K562 (cell line): ENCODE measurements around the gene TAF9. TPM values are rescaled to one million over a fixed set of nuclear protein-coding genes. Genes with fewer than 3 reads are reported as not detected.

Source experiments
- ARID1B ChIP-seq: fragments of 450-650 bp; IDR thresholded peaks from 2 replicates; pipeline ENCODE4 v1.6.1; 2016; ENCODE audit warnings: antibody characterized with exemption, mild to moderate bottlenecking, inconsistent platforms
- BRD9 ChIP-seq: fragments of 450-650 bp; IDR thresholded peaks from 2 replicates; pipeline ENCODE4 v1.6.1; 2018; ENCODE audit warnings: low read depth; ENCODE audit not compliant: partially characterized antibody
- CBX8 ChIP-seq: fragments of 200-600 bp; sonication (generic); IDR thresholded peaks from 2 replicates; pipeline ENCODE4 v1.6.1; 2012; ENCODE audit warnings: borderline replicate concordance, mixed run types, low read depth, mild to moderate bottlenecking, moderate library complexity, mixed read lengths, low read length, control low read depth, inconsistent platforms; ENCODE audit not compliant: poor library complexity, severe bottlenecking; ENCODE audit errors: extremely low read depth
- CHAMP1 ChIP-seq: fragments of 450-650 bp; IDR thresholded peaks from 2 replicates; pipeline ENCODE4 v1.6.1; 2016; ENCODE audit warnings: mild to moderate bottlenecking
- FOXK2 ChIP-seq, 2 experiments: fragments of 450-650 bp; IDR thresholded peaks in 1 of 2; conservative IDR thresholded peaks in 1 of 2; 2 replicates each; pipeline ENCODE4 v1.6.1; 2016; ENCODE audit warnings: low read depth in 2 of 2, mild to moderate bottlenecking in 1 of 2
- GABPB1 ChIP-seq: sonication (generic); formaldehyde crosslinking; IDR thresholded peaks from 2 replicates; pipeline ENCODE4 v1.8.0; 2022; ENCODE audit warnings: mild to moderate bottlenecking, missing genetic modification reagents
- HCFC1 ChIP-seq: IDR thresholded peaks from 2 replicates; pipeline ENCODE4 v1.6.1; 2012; ENCODE audit warnings: low read depth, low read length, improper control_type of control experiment
- JUND ChIP-seq, 2 experiments: IDR thresholded peaks; 2 replicates in 1 of 2; 3 replicates in 1 of 2; pipeline ENCODE4 v1.6.1; 2011; ENCODE audit warnings: borderline replicate concordance in 2 of 2, low read depth in 2 of 2, low read length in 2 of 2, improper control_type of control experiment in 1 of 2, missing biosample characterization in 1 of 2, missing genetic modification characterization in 1 of 2, missing genetic modification reagents in 1 of 2
- NCOA1 ChIP-seq: fragments of 450-650 bp; IDR thresholded peaks from 2 replicates; pipeline ENCODE4 v1.6.1; 2016; ENCODE audit warnings: low read depth
- NR2C1 ChIP-seq, 2 experiments: fragments of 450-650 bp; IDR thresholded peaks; 2 replicates each; pipeline ENCODE4 v1.6.1; 2017; ENCODE audit warnings: mild to moderate bottlenecking in 2 of 2, antibody characterized with exemption in 1 of 2, inconsistent platforms in 1 of 2, missing compliant biosample characterization in 1 of 2, missing genetic modification characterization in 1 of 2
- RAD21 ChIP-seq, 2 experiments: fragments of 250-450 bp in 1 of 2; fragments of 450-650 bp in 1 of 2; sonication (Bioruptor Pico) in 1 of 2; formaldehyde crosslinking in 1 of 2; IDR thresholded peaks in 1 of 2; conservative IDR thresholded peaks in 1 of 2; 2 replicates each; pipeline versions ENCODE4 v1.4.0 to v1.8.0; 2020 to 2022; ENCODE audit warnings: mild to moderate bottlenecking in 2 of 2, moderate library complexity in 1 of 2
- RBM39 ChIP-seq: fragments of 200-400 bp; formaldehyde crosslinking; optimal IDR thresholded peaks from 2 replicates; pipeline ENCODE3; 2018; ENCODE audit warnings: low read depth, low read length
- ZNF583 ChIP-seq: fragments of 250-450 bp; sonication (Bioruptor Pico); IDR thresholded peaks from 2 replicates; pipeline ENCODE4 v1.4.0; 2020
- polyA plus RNA-seq, 8 experiments: library from polyadenylated mRNA; depleted of rRNA in 4 of 8; stranded (reverse) in 5 of 8; unstranded in 3 of 8; fragments of >200 nt; fragmentation: Nextera tagmentation in 2 of 8; fragmentation: Illumina TruSeq in 1 of 8; extraction: Ambion mirVana in 2 of 8; extraction: Trizol in 1 of 8; gene quantifications; 2 replicates each; pipeline versions ENCODE4 v1.2.1 to v1.2.3, GENCODE V29; 2011 to 2014; ENCODE audit warnings: inconsistent platforms in 1 of 8, missing spikeins in 1 of 8
- total RNA-seq, 7 experiments: library from RNA; depleted of rRNA in 6 of 7; stranded (reverse); fragments of >200 nt in 6 of 7; fragmentation: Illumina TruSeq in 2 of 7; extraction: Trizol in 2 of 7; gene quantifications; 2 replicates each; pipeline versions ENCODE4 v1.2.1 to v1.2.3, GENCODE V29; 2011 to 2021; ENCODE audit warnings: low replicate concordance in 1 of 7
- TF ChIP-seq, protein P1 (sequence below): IDR thresholded peaks from 2 replicates; pipeline ENCODE4 v1.6.1; 2011; ENCODE audit warnings: borderline replicate concordance, low read depth, mild to moderate bottlenecking, moderate library complexity, low read length; ENCODE audit not compliant: insufficient read depth, poor library complexity, severe bottlenecking
- TF ChIP-seq, protein P2 (sequence below): fragments of 250-450 bp; sonication (Bioruptor Pico); IDR thresholded peaks from 2 replicates; pipeline ENCODE4 v1.5.0; 2021; ENCODE audit warnings: mild to moderate bottlenecking, borderline replicate concordance
- TF ChIP-seq, protein P3 (sequence below): fragments of 150-350 bp; conservative IDR thresholded peaks from 2 replicates; pipeline ENCODE4 v1.6.1; 2014; ENCODE audit warnings: low read length

Gene TAF9
- total and polyA plus RNA-seq, 9 of the 15 experiments (the other 6 are each of a cell fraction or from before 2014, with no cell fraction given): 119 to 566 (median 207) TPM

GRCh38 chr5:69334793-69335268, 34.5 kb downstream of the TAF9 start (continued):
- TF ChIP-seq NR2C1 (IDR thresholded peaks at IDR 0.05): peak; percentile 48; the same call in 1 of the 2 replicates
- TF ChIP-seq NR2C1 (tag; IDR thresholded peaks at IDR 0.05): no peak
- TF ChIP-seq ARID1B: peak; percentile 49
- no peak for TF ChIP-seq ZNF583 (CRISPR knock-in tag)
- TF ChIP-seq, protein P1, sequence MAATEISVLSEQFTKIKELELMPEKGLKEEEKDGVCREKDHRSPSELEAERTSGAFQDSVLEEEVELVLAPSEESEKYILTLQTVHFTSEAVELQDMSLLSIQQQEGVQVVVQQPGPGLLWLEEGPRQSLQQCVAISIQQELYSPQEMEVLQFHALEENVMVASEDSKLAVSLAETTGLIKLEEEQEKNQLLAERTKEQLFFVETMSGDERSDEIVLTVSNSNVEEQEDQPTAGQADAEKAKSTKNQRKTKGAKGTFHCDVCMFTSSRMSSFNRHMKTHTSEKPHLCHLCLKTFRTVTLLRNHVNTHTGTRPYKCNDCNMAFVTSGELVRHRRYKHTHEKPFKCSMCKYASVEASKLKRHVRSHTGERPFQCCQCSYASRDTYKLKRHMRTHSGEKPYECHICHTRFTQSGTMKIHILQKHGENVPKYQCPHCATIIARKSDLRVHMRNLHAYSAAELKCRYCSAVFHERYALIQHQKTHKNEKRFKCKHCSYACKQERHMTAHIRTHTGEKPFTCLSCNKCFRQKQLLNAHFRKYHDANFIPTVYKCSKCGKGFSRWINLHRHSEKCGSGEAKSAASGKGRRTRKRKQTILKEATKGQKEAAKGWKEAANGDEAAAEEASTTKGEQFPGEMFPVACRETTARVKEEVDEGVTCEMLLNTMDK: peak; percentile 40
- TF ChIP-seq CBX8: no peak
- no peak; the same call in 1 of the 2 replicates for TF ChIP-seq GABPB1
- TF ChIP-seq FOXK2 (conservative IDR thresholded peaks at IDR 0.05 in 1 of 2, IDR thresholded peaks at IDR 0.05 in 1 of 2; ENCODE audit: low read depth in 2 of 2): 0 out of 4 replicates have a peak, but pooled peaks of 1 of the 2 experiments have one; percentile 35
- no peak for TF ChIP-seq NCOA1
- peak; percentile 21 for TF ChIP-seq BRD9
- 0 out of 2 replicates have a peak, but pooled peaks have one; percentile 21 for TF ChIP-seq CHAMP1
- TF ChIP-seq, protein P2, sequence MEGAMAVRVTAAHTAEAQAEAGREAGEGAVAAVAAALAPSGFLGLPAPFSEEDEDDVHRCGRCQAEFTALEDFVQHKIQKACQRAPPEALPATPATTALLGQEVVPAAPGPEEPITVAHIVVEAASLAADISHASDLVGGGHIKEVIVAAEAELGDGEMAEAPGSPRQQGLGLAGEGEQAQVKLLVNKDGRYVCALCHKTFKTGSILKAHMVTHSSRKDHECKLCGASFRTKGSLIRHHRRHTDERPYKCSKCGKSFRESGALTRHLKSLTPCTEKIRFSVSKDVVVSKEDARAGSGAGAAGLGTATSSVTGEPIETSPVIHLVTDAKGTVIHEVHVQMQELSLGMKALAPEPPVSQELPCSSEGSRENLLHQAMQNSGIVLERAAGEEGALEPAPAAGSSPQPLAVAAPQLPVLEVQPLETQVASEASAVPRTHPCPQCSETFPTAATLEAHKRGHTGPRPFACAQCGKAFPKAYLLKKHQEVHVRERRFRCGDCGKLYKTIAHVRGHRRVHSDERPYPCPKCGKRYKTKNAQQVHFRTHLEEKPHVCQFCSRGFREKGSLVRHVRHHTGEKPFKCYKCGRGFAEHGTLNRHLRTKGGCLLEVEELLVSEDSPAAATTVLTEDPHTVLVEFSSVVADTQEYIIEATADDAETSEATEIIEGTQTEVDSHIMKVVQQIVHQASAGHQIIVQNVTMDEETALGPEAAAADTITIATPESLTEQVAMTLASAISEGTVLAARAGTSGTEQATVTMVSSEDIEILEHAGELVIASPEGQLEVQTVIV: no peak
- TF ChIP-seq, protein P3, sequence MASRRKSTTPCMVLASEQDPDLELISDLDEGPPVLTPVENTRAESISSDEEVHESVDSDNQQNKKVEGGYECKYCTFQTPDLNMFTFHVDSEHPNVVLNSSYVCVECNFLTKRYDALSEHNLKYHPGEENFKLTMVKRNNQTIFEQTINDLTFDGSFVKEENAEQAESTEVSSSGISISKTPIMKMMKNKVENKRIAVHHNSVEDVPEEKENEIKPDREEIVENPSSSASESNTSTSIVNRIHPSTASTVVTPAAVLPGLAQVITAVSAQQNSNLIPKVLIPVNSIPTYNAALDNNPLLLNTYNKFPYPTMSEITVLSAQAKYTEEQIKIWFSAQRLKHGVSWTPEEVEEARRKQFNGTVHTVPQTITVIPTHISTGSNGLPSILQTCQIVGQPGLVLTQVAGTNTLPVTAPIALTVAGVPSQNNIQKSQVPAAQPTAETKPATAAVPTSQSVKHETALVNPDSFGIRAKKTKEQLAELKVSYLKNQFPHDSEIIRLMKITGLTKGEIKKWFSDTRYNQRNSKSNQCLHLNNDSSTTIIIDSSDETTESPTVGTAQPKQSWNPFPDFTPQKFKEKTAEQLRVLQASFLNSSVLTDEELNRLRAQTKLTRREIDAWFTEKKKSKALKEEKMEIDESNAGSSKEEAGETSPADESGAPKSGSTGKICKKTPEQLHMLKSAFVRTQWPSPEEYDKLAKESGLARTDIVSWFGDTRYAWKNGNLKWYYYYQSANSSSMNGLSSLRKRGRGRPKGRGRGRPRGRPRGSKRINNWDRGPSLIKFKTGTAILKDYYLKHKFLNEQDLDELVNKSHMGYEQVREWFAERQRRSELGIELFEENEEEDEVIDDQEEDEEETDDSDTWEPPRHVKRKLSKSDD: 0 out of 2 replicates have a peak, but pooled peaks have one; percentile 31
- peak; percentile 28; the same call in 1 of the 2 replicates for TF ChIP-seq HCFC1
- TF ChIP-seq RAD21 (CRISPR knock-in tag; conservative IDR thresholded peaks at IDR 0.05 in 1 of 2, IDR thresholded peaks at IDR 0.05 in 1 of 2): peak; percentile 48 to 86; a peak in 3 of 4 replicates
- peak; percentile 95 for TF ChIP-seq RBM39
- peak; percentile 36 for TF ChIP-seq JUND (IDR thresholded peaks at IDR 0.05; ENCODE audit: borderline replicate concordance, low read depth, low read length)
- TF ChIP-seq JUND (tag; IDR thresholded peaks at IDR 0.05; ENCODE audit: borderline replicate concordance, low read depth, low read length): no peak
